22Rv1 (cell line): ENCODE data around the gene SLC7A11.

Source experiments
- CTCF ChIP-seq: fragments of 450-650 bp; IDR thresholded peaks from 2 replicates; pipeline ENCODE4 v1.5.1; 2017; ENCODE audit warnings: mild to moderate bottlenecking
- ZFX ChIP-seq: fragments of 450-650 bp; IDR thresholded peaks from 2 replicates; pipeline ENCODE4 v1.6.1; 2017; ENCODE audit warnings: antibody characterized with exemption, borderline replicate concordance

GRCh38 chr4:138255917-138256597, 13.9 kb upstream of the SLC7A11 start:
- TF ChIP-seq CTCF, result no peak
- TF ChIP-seq ZFX, result no peak
